Embryonic facial prominence (tissue), 1 donor: ENCODE measurements around the gene OR6B3.
"Not testable (repeated sequence)": the region's sequence is repeated elsewhere in the genome, so short reads cannot be mapped to it uniquely, and the experiment has no call there.

ENCODE experiments used
- DNase-seq: peaks from one replicate; pipeline ENCODE4 v3.0.0-alpha.2; 2016; ENCODE audit errors: extremely low spot score

Gene OR6B3

GRCh38 chr2:240044096-240044495 is 9.2 kb downstream of the OR6B3 start:
- DNase-seq = not testable (repeated sequence)

GRCh38 chr2:240043279-240043989 is 9.9 kb downstream of the OR6B3 start:
- DNase-seq = no peak

DNA sequence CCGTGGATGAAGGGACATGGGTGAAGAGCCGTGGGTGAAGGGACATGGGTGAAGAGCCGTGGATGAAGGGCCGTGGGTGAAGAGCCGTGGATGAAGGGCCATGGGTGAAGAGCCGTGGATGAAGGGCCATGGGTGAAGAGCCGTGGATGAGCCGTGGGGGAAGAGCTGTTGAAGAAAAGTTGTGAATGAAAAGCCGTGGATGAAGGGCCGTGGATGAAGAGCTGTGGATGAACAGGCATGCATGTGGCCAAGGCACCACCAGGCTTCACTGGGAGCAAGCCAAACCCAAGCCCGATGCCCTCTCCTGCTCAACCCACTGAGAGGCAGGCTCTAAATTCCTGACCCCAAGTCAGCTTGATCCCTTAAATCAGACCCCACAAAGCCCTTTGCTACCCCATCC is 10.6 kb downstream of the OR6B3 start:
- no peak for DNase-seq

GRCh38 chr2:240041363-240041762 is 12.0 kb downstream of the OR6B3 start:
- DNase-seq = no peak

- DNase-seq = no peak
These were observed 16.0 kb downstream of the OR6B3 start for GRCh38 chr2:240037358-240037757.

DNA sequence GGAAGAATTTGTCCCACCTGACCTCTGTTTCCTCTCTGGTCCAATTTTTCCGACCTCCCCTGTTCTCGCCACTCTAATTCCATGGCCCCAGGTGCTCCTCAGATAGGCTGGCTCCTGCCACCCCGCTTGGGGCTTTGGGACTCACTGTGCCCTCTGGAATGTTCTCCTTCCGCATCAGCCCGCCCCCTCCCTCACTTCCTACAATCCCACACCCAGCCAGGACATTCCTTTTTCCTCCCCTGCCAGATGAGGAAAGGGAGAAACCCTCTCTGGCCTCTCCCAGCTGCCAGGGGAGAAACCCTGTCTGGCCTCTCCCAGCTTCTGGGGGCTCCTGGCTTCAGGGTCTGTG is 20.0 kb downstream of the OR6B3 start:
- DNase-seq = no peak

DNA sequence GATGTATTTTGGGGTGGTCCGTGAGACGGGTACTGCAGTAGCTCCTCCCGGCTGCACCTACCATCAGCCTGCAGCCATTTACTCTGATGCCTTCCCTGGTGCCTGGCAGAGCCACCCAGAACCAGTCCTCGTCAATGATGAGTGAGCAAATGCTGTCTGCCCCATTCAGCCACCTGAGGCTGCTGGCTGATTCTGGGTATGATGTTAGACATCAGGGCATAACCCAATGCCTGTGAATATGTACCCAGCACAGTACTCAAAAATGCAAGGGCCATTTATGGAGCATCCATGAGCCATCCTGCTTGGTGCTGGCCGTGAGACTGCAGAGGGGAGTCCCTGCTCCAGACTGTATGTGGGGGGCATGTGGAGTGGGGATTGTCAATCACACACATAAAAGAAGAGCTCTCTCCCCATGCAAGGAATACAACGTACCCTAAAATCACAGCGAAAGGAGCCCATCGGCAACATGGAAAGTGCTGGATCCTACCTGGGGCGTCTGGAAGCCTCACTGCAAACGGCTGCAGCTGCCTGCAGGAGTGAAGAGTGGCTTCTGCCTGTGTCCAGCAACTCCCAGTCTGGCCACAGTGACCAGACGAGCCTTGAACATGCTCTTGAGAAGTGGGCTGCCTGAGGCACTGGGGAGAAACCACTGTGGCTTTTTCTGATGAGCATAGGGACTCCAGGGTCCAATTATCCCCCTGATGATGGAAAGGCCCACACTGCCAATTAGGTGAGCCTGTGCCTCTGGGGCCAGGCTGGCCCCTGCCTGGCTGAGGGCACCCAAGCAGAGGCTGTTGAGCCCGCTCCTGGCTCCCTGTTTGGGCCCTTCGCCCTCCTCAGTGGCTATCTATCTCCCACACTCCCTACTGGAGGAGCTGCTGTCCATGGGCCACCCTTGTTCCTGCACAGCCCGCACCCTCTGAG is 20.7 kb downstream of the OR6B3 start:
- no peak for DNase-seq

DNA sequence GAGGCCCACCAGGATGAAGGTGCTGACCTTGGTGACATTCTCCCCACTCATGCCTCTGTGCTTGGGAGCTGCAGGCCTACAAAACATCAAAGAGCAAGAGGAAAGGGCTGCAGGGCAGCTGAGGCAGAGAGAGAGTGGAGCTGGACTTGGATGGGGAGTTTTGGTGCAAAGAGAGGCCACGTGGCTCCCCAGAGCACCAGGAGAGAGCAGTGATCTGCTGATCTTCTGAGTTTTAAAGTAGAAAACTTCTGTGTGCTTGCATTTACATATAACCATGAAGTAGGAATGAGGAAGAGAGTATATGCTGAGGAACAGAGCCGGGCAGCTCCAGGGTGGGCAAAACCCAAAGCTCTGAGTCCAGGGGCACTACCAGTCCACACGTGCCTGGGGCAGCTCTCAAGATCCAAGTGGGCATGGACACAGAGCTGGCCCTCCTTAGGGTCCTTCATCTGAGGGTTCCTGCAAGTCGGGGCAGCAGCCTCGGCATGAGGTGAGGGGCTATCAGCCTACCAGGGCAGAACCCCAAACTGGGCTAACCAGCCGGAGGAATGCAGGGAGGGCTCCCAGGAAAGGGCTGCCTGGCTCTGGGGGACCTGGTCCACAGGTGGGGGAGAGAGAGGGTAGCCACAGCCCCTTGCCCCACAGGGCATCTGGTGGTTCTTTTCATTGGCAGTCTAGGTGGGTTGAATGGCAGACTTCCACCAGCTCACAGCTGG is 22.8 kb downstream of the OR6B3 start, which contains the start of gene OR6B2:
Gene OR6B2, minus strand, starts transcription at position 51 of the 716 bp plus-strand sequence. Its CDS starts 0 bp downstream, at position 51.
- no peak for DNase-seq

DNA sequence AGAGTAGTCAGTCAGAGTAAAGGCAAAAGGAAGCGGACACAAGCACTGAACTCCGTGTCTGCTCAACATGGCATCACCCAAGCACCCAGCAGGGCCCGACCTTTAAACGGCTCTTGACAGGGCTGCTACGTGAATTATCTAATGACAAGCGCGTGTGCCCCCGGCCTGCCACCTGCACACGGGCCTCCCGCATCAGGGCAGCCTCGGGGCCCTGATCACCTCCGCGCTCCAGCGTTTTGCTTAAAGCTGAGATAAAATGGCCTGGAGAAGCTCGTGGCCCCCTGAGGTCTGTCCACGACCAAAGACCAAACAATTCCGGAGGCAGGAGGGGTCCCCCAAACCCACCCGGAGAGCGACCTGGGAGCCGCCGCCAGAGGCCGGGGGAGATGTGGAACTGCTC is 28.6 kb downstream of the OR6B3 start:
- DNase-seq = no peak

GRCh38 chr2:240023792-240024191 is 29.5 kb downstream of the OR6B3 start:
- no peak for DNase-seq

- DNase-seq = no peak
These were observed 31.7 kb downstream of the OR6B3 start for GRCh38 chr2:240021488-240022104.

DNA sequence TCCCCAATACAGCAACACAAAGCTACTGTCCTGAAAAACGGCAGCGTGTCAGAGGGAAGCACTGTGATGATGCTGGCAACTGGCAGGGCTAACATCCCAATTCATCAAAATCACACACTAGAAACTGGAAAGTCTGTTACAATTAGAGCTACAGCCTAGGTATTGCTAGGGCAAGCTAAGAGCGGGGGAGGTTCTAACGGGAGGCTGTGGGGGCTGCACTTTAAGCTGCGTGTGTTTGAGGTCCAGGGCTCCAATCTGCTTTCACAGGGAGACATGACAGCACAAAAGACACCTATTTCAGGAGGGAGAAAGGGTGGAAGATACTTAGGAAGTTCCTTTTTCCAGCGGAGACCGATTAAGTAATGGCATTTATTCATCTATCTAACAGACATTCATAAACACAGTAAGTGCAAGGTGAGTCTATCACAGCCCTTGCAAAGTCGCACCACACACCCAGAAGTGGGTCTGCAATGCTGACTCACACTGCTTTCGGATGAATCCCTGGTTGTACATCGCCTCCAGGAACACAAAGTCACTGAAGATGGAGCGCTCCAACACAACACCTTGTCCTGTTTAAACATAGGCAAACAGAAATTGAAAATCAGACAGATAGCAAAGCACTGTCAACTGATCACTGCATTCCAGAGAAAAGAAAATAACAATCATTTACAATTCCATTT is 35.1 kb downstream of the OR6B3 start:
- DNase-seq = no peak

GRCh38 chr2:240014327-240014726 is 39.0 kb downstream of the OR6B3 start:
- no peak for DNase-seq

GRCh38 chr2:240013343-240013742 is 40.0 kb downstream of the OR6B3 start:
- no peak for DNase-seq

- DNase-seq = no peak
These were observed 50.3 kb downstream of the OR6B3 start for GRCh38 chr2:240002983-240003382.

DNA sequence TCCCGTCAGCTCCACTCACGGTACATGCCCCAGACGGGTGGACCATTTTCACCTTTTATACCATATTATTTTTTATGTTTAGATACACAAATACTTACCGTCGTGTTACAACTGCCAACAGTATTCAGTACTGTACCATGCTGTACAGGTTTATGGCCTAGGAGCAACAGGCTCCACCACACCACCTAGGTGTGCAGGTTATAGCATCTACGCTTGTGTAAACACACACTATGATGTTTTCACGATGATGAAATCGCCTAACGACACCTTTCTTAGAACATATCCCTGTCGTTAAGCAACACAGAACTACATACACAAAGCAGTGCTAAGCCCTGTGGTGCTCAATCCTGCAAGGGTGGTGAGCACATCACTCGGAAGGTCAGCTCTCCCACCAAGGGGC is 52.6 kb downstream of the OR6B3 start:
- no peak for DNase-seq

DNA sequence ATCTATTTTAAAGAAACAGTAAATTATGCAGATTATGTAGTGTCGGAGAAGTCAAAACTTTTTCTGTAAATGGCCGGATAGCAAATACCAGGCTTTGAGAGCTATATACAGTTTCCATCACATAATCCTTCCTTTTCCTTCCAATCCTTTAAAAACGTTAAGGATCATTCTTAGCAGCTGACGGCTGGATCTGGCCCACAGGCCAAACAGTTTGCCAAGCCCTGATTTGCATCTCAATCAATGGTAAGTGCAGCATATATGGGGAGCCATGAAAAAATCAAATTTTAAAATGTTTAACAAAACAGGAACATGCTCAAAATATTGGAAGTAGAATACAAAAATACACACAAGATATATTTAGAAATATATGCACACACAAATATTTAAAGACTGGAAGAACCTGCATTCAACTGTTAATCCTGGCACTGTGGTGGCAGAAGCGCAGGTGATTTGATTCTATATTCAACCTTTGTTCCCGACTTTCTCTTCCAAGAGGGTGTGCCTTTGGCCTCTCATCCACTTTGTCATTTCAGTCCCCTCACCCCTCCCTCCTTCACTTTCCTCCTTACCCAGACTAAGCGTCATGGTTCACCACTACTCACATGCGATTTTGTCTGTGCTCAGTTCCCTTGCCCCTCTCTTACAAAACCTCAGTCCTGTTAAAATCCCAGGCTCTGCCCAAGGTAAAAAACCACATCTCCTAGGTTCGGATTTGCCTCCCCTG is 55.5 kb downstream of the OR6B3 start:
- DNase-seq = no peak
